ENCODE results near the gene MAP3K1.

Gene MAP3K1

DNA sequence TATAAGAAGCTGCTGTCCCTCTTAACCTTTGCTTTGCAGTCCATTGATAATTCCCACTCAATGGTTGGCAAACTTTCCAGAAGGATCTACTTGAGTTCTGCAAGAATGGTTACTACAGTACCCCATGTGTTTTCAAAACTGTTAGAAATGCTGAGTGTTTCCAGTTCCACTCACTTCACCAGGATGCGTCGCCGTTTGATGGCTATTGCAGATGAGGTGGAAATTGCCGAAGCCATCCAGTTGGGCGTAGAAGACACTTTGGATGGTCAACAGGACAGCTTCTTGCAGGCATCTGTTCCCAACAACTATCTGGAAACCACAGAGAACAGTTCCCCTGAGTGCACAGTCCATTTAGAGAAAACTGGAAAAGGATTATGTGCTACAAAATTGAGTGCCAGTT, 66.2 kb downstream of the MAP3K1 start:
- peaks cover 57 to 79% of the 10 kb centered on the region in 2 experiments for H3K36me3 ChIP-seq (ENCODE audit: control insufficient read depth in 2 of 2, insufficient read depth in 1 of 2, low read length in 2 of 2)

GRCh38 chr5:56893251-56893951, 78.1 kb downstream of the MAP3K1 start:
- no peaks in the 10 kb centered on the region for H3K4me1 ChIP-seq (ENCODE audit: control insufficient read depth, insufficient read depth, low read length)
- CTCF ChIA-PET = interaction anchor here (1.1 to 1.4 kb wide), 2 partner anchors 188 to 245 kb away, joined by 3 to 4 read pairs; no protein-coding TSS in a partner anchor
- no peak for TF ChIP-seq ZNF391 (tag by site-specific recombination; IDR thresholded peaks at IDR 0.05; ENCODE audit: borderline replicate concordance, low read depth)
- no peak for TF ChIP-seq ZFP69B (tag by site-specific recombination; IDR thresholded peaks at IDR 0.05)
- TF ChIP-seq ZNF354C (tag by site-specific recombination; IDR thresholded peaks at IDR 0.05; ENCODE audit: borderline replicate concordance, low read depth) = no peak
- TF ChIP-seq KLF8 (tag by site-specific recombination; IDR thresholded peaks at IDR 0.05) = no peak
- TF ChIP-seq ZBTB1 (tag by site-specific recombination; IDR thresholded peaks at IDR 0.05) = no peak
- TF ChIP-seq ZSCAN30 (tag by site-specific recombination; IDR thresholded peaks at IDR 0.05) = no peak
- no peak for TF ChIP-seq MEIS1 (CRISPR knock-in tag; IDR thresholded peaks at IDR 0.05; ENCODE audit: borderline replicate concordance)
- TF ChIP-seq MYNN (tag by site-specific recombination; IDR thresholded peaks at IDR 0.05; ENCODE audit: borderline replicate concordance) = no peak
- TF ChIP-seq ZNF37A (tag by site-specific recombination; IDR thresholded peaks at IDR 0.05) = no peak
- no peak for TF ChIP-seq ZNF221 (tag by site-specific recombination; IDR thresholded peaks at IDR 0.05; ENCODE audit: borderline replicate concordance)
- TF ChIP-seq HOXA7 (CRISPR knock-in tag; IDR thresholded peaks at IDR 0.05; ENCODE audit: borderline replicate concordance) = no peak
- no peak for TF ChIP-seq KLF7 (tag by site-specific recombination; IDR thresholded peaks at IDR 0.05; ENCODE audit: borderline replicate concordance)
- no peak for TF ChIP-seq PBX3 (CRISPR knock-in tag; IDR thresholded peaks at IDR 0.05)
- TF ChIP-seq BCL11B (tag by site-specific recombination; IDR thresholded peaks at IDR 0.05; ENCODE audit: low read depth) = no peak
- no peak for TF ChIP-seq YY1 (tag by site-specific recombination; IDR thresholded peaks at IDR 0.05)
- no peak for TF ChIP-seq ZNF214 (tag by site-specific recombination; IDR thresholded peaks at IDR 0.05; ENCODE audit: borderline replicate concordance)
- no peak for TF ChIP-seq ZNF10 (tag by site-specific recombination; IDR thresholded peaks at IDR 0.05)
- no peak for TF ChIP-seq ZNF202 (tag by site-specific recombination; IDR thresholded peaks at IDR 0.05; ENCODE audit: borderline replicate concordance)
- peaks cover 18 to 38% of the 10 kb centered on the region in 2 experiments for H3K36me3 ChIP-seq (ENCODE audit: control insufficient read depth in 2 of 2, insufficient read depth in 1 of 2, low read length in 2 of 2)
- POLR2A ChIA-PET = no interaction called here
- H3K27ac ChIP-seq (ENCODE audit: extremely low read depth, low read depth, low read length) = no peak overlapping the region
- H3K9me3 ChIP-seq (ENCODE audit: control insufficient read depth, insufficient read depth, low read depth, low read length) = no peaks in the 10 kb centered on the region
- no peak overlapping the region for H3K4me3 ChIP-seq (ENCODE audit: low read depth, low read length)

More for the DNA sequence above, 66.2 kb downstream of the MAP3K1 start:
- ChIA-PET POLR2A (no interaction called here), CTCF (no interaction called here)
- TF ChIP-seq ZFP3 (tag by site-specific recombination; IDR thresholded peaks at IDR 0.05; ENCODE audit: low read depth) (no peak), MYNN (tag by site-specific recombination; IDR thresholded peaks at IDR 0.05; ENCODE audit: borderline replicate concordance) (no peak), PBX3 (CRISPR knock-in tag; IDR thresholded peaks at IDR 0.05) (no peak), PRDM4 (tag by site-specific recombination; IDR thresholded peaks at IDR 0.05) (no peak), SP2 (tag by site-specific recombination; IDR thresholded peaks at IDR 0.05) (no peak), ZNF449 (tag by site-specific recombination; IDR thresholded peaks at IDR 0.05) (no peak), ZNF341 (tag by site-specific recombination; IDR thresholded peaks at IDR 0.05; ENCODE audit: low read depth) (no peak), ZNF302 (tag by site-specific recombination; IDR thresholded peaks at IDR 0.05; ENCODE audit: low read depth) (no peak), SALL2 (tag by site-specific recombination; IDR thresholded peaks at IDR 0.05; ENCODE audit: borderline replicate concordance) (no peak)
- H3K4me1 ChIP-seq (ENCODE audit: control insufficient read depth, insufficient read depth, low read length) = no peaks in the 10 kb centered on the region
- H3K4me3 ChIP-seq (ENCODE audit: low read depth, low read length) = no peak overlapping the region
- H3K27ac ChIP-seq (ENCODE audit: extremely low read depth, low read depth, low read length) = no peak overlapping the region
- H3K9me3 ChIP-seq (ENCODE audit: control insufficient read depth, insufficient read depth, low read depth, low read length) = no peaks in the 10 kb centered on the region
